Measurements from ENCODE around the gene ATF6. TPM values are rescaled to one million over a fixed set of nuclear protein-coding genes. Genes with fewer than 3 reads are reported as not detected.

The ATF6 gene
- total and polyA plus RNA-seq, 8 donors, result 3.4 to 54.3 (median 13.5) TPM

- WGBS, 5 donors, result 83 to 94% (median 90%) methylated on average over 2 of the region's 2 CpGs
- Histone ChIP-seq H3K27me3 (no peaks in the 10 kb centered on the region), H3K4me3 (no peak overlapping the region), H3K36me3 (peaks cover 10 to 48% (median 31%) of the 10 kb centered on the region in 4 donors), H3K9me3 (no peaks in the 10 kb centered on the region), H3K27ac (no peak overlapping the region), H3K4me1 (peaks cover 0 to 23% (median 3%) of the 10 kb centered on the region in 4 donors)
- intact Hi-C loops (cut with DNase I; ENCODE audit: low total_unique reads), result no loop called here
- TF ChIP-seq POLR2AphosphoS5 (IDR thresholded peaks at IDR 0.05) (no peak), CTCF (IDR thresholded peaks at IDR 0.05) (no peak), POLR2A (IDR thresholded peaks at IDR 0.05) (no peak)
- DNase-seq, result no peak
Measured at GRCh38 chr1:161779393-161779792, 13.3 kb downstream of the ATF6 start.

DNA sequence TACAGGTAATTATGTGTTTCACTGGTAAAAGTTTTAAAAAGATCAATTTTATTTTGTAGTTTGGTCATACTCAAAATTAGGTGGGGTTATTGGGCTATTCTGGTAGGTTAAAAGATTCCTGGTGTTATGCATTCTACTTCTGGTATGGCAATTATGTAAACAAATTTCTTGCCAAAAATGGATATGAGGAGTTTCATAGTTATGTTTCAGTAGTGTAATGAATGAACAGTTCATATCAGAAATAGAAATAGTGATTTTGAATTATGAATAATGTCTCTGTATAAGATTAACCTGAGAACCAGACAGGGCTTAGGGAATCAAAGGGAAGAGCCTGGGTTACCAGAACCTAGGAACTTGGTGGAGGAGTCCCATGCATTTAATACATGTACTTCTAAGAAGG is 15.9 kb downstream of the ATF6 start:
- H3K27ac ChIP-seq, result no peak overlapping the region
- TF ChIP-seq EP300 (IDR thresholded peaks at IDR 0.05) (no peak), POLR2A (IDR thresholded peaks at IDR 0.05) (no peak), POLR2AphosphoS5 (IDR thresholded peaks at IDR 0.05) (no peak), CTCF (IDR thresholded peaks at IDR 0.05) (no peak)
- H3K36me3 ChIP-seq, result peaks cover 15 to 74% (median 57%) of the 10 kb centered on the region in 4 donors
- intact Hi-C loops (cut with DNase I; ENCODE audit: low total_unique reads), result no loop called here
- no peaks in the 10 kb centered on the region for H3K27me3 ChIP-seq
- peaks cover 0 to 14% (median 0%) of the 10 kb centered on the region in 4 donors for H3K4me1 ChIP-seq
- H3K9me3 ChIP-seq, result no peaks in the 10 kb centered on the region
- H3K4me3 ChIP-seq, result no peak overlapping the region
- DNase-seq, result no peak

- TF ChIP-seq CTCF (IDR thresholded peaks at IDR 0.05) (no peak), POLR2AphosphoS5 (IDR thresholded peaks at IDR 0.05) (no peak), EP300 (IDR thresholded peaks at IDR 0.05) (no peak), POLR2A (IDR thresholded peaks at IDR 0.05) (no peak)
- H3K36me3 ChIP-seq, result peaks cover 15 to 83% (median 64%) of the 10 kb centered on the region in 4 donors
- 93 to 99% (median 97%) methylated on average over 4 of the region's 4 CpGs for WGBS, 5 donors
- no peaks in the 10 kb centered on the region for H3K27me3 ChIP-seq
- intact Hi-C loops (cut with DNase I; ENCODE audit: low total_unique reads), result no loop called here
- DNase-seq, result no peak
- no peaks in the 10 kb centered on the region for H3K9me3 ChIP-seq
- peaks cover 0 to 7% (median 0%) of the 10 kb centered on the region in 4 donors for H3K4me1 ChIP-seq
- no peak overlapping the region for H3K4me3 ChIP-seq
- H3K27ac ChIP-seq, result no peak overlapping the region
Measured at GRCh38 chr1:161782886-161783285, 16.8 kb downstream of the ATF6 start.

DNA sequence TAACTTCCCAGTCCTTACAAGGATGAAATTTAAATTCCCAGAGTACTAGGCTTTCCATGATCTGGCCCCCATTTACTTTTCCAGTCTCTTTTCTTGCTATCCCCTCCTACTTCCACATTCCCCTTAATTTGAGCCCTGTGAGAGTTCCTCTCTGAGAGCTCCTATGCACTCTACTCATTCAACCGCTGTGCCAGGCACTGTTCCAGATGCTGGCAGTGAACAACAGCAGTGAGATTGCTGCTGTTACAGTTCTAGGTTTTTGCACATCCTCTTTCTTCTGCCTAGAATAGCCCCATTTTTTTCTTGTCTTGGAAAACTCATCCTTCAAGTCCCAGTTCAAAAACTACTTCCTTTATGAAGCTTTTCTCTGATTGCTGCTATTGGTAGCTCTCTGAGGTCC is 18.8 kb downstream of the ATF6 start:
- TF ChIP-seq EP300 (IDR thresholded peaks at IDR 0.05) (no peak), POLR2A (IDR thresholded peaks at IDR 0.05) (no peak), CTCF (IDR thresholded peaks at IDR 0.05) (no peak), POLR2AphosphoS5 (IDR thresholded peaks at IDR 0.05) (no peak)
- no peaks in the 10 kb centered on the region for H3K9me3 ChIP-seq
- H3K4me1 ChIP-seq, result peaks cover 0 to 4% (median 0%) of the 10 kb centered on the region in 4 donors
- H3K27me3 ChIP-seq, result no peaks in the 10 kb centered on the region
- no peak overlapping the region for H3K27ac ChIP-seq
- WGBS, 5 donors, result 80 to 90% (median 88%) methylated on average over 1 of the region's 1 CpG
- H3K36me3 ChIP-seq, result peaks cover 15 to 90% (median 65%) of the 10 kb centered on the region in 4 donors
- no peak for DNase-seq
- intact Hi-C loops (cut with DNase I; ENCODE audit: low total_unique reads), result no loop called here
- H3K4me3 ChIP-seq, result no peak overlapping the region
